GM23248 (cell line): ENCODE data around the gene PPOX. TPM values are rescaled to one million over a fixed set of nuclear protein-coding genes. Genes with fewer than 3 reads are reported as not detected.

Experiments
- DNase-seq: peaks from one replicate; pipeline ENCODE4 v3.0.0-alpha.2; 2015
- H2AFZ ChIP-seq: fragments of 200-600 bp; sonication (generic); 2 replicates; pipeline ENCODE4 v1.6.1; 2016; ENCODE audit warnings: antibody characterized with exemption
- H3F3A ChIP-seq: fragments of 200-600 bp; sonication (generic); 2 replicates; pipeline ENCODE4 v1.6.1; 2016; ENCODE audit warnings: mild to moderate bottlenecking, antibody characterized with exemption, mixed run types; ENCODE audit not compliant: insufficient read depth
- H3K27ac ChIP-seq: fragments of 200-600 bp; sonication (generic); 2 replicates; pipeline ENCODE4 v1.5.1; 2016; ENCODE audit warnings: mild to moderate bottlenecking
- H3K27me3 ChIP-seq: fragments of 200-600 bp; sonication (generic); replicated peaks from 2 replicates; pipeline ENCODE4 v1.6.1; 2016; ENCODE audit warnings: mild to moderate bottlenecking; ENCODE audit not compliant: insufficient read depth
- H3K36me3 ChIP-seq: fragments of 200-600 bp; sonication (generic); 2 replicates; pipeline ENCODE4 v1.6.1; 2016; ENCODE audit warnings: low read depth, mild to moderate bottlenecking
- H3K4me1 ChIP-seq: fragments of 200-600 bp; sonication (generic); 2 replicates; pipeline ENCODE4 v1.6.1; 2016; ENCODE audit warnings: mild to moderate bottlenecking; ENCODE audit not compliant: insufficient read depth
- H3K4me2 ChIP-seq: fragments of 200-600 bp; sonication (generic); one replicate; pipeline ENCODE4 v1.6.1; 2016; ENCODE audit warnings: mild to moderate bottlenecking; ENCODE audit not compliant: unreplicated experiment
- H3K4me3 ChIP-seq: fragments of 200-600 bp; sonication (generic); 2 replicates; pipeline ENCODE4 v1.5.1; 2016; ENCODE audit warnings: mild to moderate bottlenecking
- H3K79me2 ChIP-seq: fragments of 200-600 bp; sonication (generic); 2 replicates; pipeline ENCODE4 v1.6.1; 2016; ENCODE audit warnings: mild to moderate bottlenecking; ENCODE audit not compliant: insufficient read depth
- H3K9ac ChIP-seq: fragments of 200-600 bp; sonication (generic); 2 replicates; pipeline ENCODE4 v1.6.1; 2016; ENCODE audit warnings: mild to moderate bottlenecking
- H3K9me2 ChIP-seq: fragments of 200-600 bp; sonication (generic); 2 replicates; pipeline ENCODE4 v1.6.1; 2016; ENCODE audit warnings: mixed run types, mild to moderate bottlenecking, moderate library complexity; ENCODE audit not compliant: insufficient read depth
- H3K9me3 ChIP-seq: fragments of 200-600 bp; sonication (generic); one replicate; pipeline ENCODE4 v1.6.1; 2017; ENCODE audit warnings: low read depth
- H4K20me1 ChIP-seq: fragments of 200-600 bp; sonication (generic); 2 replicates; pipeline ENCODE4 v1.6.0; 2016; ENCODE audit not compliant: insufficient read depth
- EZH2 ChIP-seq: fragments of 200-600 bp; sonication (generic); IDR thresholded peaks from 2 replicates; pipeline ENCODE4 v1.6.1; 2018; ENCODE audit warnings: antibody characterized with exemption, mild to moderate bottlenecking; ENCODE audit not compliant: insufficient read depth, poor library complexity, severe bottlenecking
- EZH2phosphoT487 ChIP-seq: fragments of 200-600 bp; sonication (generic); IDR thresholded peaks from 2 replicates; pipeline ENCODE4 v1.6.1; 2018; ENCODE audit warnings: antibody characterized with exemption, moderate library complexity, mild to moderate bottlenecking, low read depth; ENCODE audit not compliant: insufficient read depth
- WGBS, 2 experiments: methylation state at CpG; one replicate each; pipeline ENCODE4 v1.1.6; 2015 to 2017; ENCODE audit warnings: low lambda C conversion rate in 2 of 2, low coverage in 1 of 2; ENCODE audit errors: missing lambda C conversion rate in 2 of 2; 5-methylcytosine and 5-hydroxymethylcytosine counted together
- in situ Hi-C: fragments of 300-500 bp; cut with MboI; formaldehyde crosslinking; loops from 2 replicates; pipeline ENCODE4 v1.15.0; 2020
- polyA plus RNA-seq: library from polyadenylated mRNA; unstranded; fragments of >200 nt; fragmentation: Nextera tagmentation; extraction: Ambion mirVana; gene quantifications from 2 replicates; pipeline ENCODE4 v1.2.1, GENCODE V29; 2016
- total RNA-seq: library from RNA; depleted of rRNA; stranded (reverse); fragments of >200 nt; shearing (Covaris generic); gene quantifications from 2 replicates; pipeline ENCODE4 v1.2.3, GENCODE V29; 2014

Gene PPOX
- total and polyA plus RNA-seq, 2 experiments from 2014 or later, result 18.8 to 21.5 TPM

- peak overlapping the region; percentile 96 for H3K4me2 ChIP-seq
- H2AFZ ChIP-seq, result peak overlapping the region; percentile 88
- DNase-seq, result no peak
- no peaks in the 10 kb centered on the region for H3K9me2 ChIP-seq
- in situ Hi-C loops, result no loop called here
- no peaks in the 10 kb centered on the region; the same call in 1 of the 2 replicates for H3K36me3 ChIP-seq
- peak overlapping the region; percentile 93 for H3K9ac ChIP-seq
- H3F3A ChIP-seq, result peaks cover 34% of the 10 kb centered on the region
- H3K27me3 ChIP-seq, result no peaks in the 10 kb centered on the region
- H3K27ac ChIP-seq, result peak overlapping the region; percentile 73; the same call in 1 of the 2 replicates
- peaks cover 3% of the 10 kb centered on the region; the same call in 1 of the 2 replicates for H3K4me1 ChIP-seq
- no peaks in the 10 kb centered on the region for H3K9me3 ChIP-seq
- H3K4me3 ChIP-seq, result peak overlapping the region; percentile 82
- no peaks in the 10 kb centered on the region for H4K20me1 ChIP-seq
- TF ChIP-seq EZH2phosphoT487, result no peak
- TF ChIP-seq EZH2, result no peak
- peaks cover 25% of the 10 kb centered on the region for H3K79me2 ChIP-seq
- 1 to 2% methylated on average over 11 of the region's 11 CpGs for WGBS, 2 experiments
Observed at GRCh38 chr1:161159913-161160243, 6.3 kb upstream of the PPOX start.

- H3K4me1 ChIP-seq, result peaks cover 9% of the 10 kb centered on the region
- H3F3A ChIP-seq, result peaks cover 42% of the 10 kb centered on the region
- WGBS, 2 experiments, result 81 to 88% methylated on average over 22 of the region's 22 CpGs
- no peak for TF ChIP-seq EZH2phosphoT487
- no peak for TF ChIP-seq EZH2
- H3K36me3 ChIP-seq, result no peaks in the 10 kb centered on the region; the same call in 1 of the 2 replicates
- H3K27ac ChIP-seq, result no peak overlapping the region
- DNase-seq, result no peak
- no peak overlapping the region for H3K4me2 ChIP-seq
- H4K20me1 ChIP-seq, result no peaks in the 10 kb centered on the region
- H2AFZ ChIP-seq, result no peak overlapping the region
- H3K9ac ChIP-seq, result 0 out of 2 replicates have a peak overlapping the region, but pooled peaks have one; percentile 10
- no peaks in the 10 kb centered on the region for H3K9me3 ChIP-seq
- no peaks in the 10 kb centered on the region for H3K27me3 ChIP-seq
- in situ Hi-C loops, result no loop called here
- H3K9me2 ChIP-seq, result no peaks in the 10 kb centered on the region
- H3K79me2 ChIP-seq, result peaks cover 17% of the 10 kb centered on the region
- H3K4me3 ChIP-seq, result no peak overlapping the region
Observed at GRCh38 chr1:161160671-161161145, 5.5 kb upstream of the PPOX start.

GRCh38 chr1:161161652-161162051 lies 4.6 kb upstream of the PPOX start:
- Histone ChIP-seq H3K9me2 (no peaks in the 10 kb centered on the region), H3K9ac (no peak overlapping the region), H3K9me3 (no peaks in the 10 kb centered on the region), H3K27me3 (no peaks in the 10 kb centered on the region), H3K4me3 (no peak overlapping the region), H3K4me1 (peaks cover 9% of the 10 kb centered on the region), H2AFZ (no peak overlapping the region), H3K4me2 (no peak overlapping the region), H3K27ac (no peak overlapping the region), H4K20me1 (no peaks in the 10 kb centered on the region), H3K79me2 (peaks cover 15% of the 10 kb centered on the region), H3F3A (peaks cover 42% of the 10 kb centered on the region), H3K36me3 (no peaks in the 10 kb centered on the region; the same call in 1 of the 2 replicates)
- in situ Hi-C loops, result no loop called here
- DNase-seq, result no peak
- 72 to 85% methylated on average over 2 to 5 of the region's 5 CpGs for WGBS, 2 experiments
- TF ChIP-seq EZH2phosphoT487, result no peak
- no peak for TF ChIP-seq EZH2

GRCh38 chr1:161162052-161162451 lies 4.2 kb upstream of the PPOX start:
- H3K9me2 ChIP-seq, result no peaks in the 10 kb centered on the region
- TF ChIP-seq EZH2 (no peak), EZH2phosphoT487 (no peak)
- H3K27ac ChIP-seq, result no peak overlapping the region
- no peaks in the 10 kb centered on the region; the same call in 1 of the 2 replicates for H3K36me3 ChIP-seq
- H3F3A ChIP-seq, result peaks cover 38% of the 10 kb centered on the region
- H3K27me3 ChIP-seq, result no peaks in the 10 kb centered on the region
- H3K9me3 ChIP-seq, result no peaks in the 10 kb centered on the region
- WGBS, 2 experiments, result 84 to 85% methylated on average over 7 of the region's 7 CpGs
- in situ Hi-C loops, result no loop called here
- H2AFZ ChIP-seq, result no peak overlapping the region
- peaks cover 9% of the 10 kb centered on the region for H3K4me1 ChIP-seq
- peaks cover 15% of the 10 kb centered on the region for H3K79me2 ChIP-seq
- H4K20me1 ChIP-seq, result no peaks in the 10 kb centered on the region
- H3K9ac ChIP-seq, result no peak overlapping the region
- DNase-seq, result no peak
- H3K4me3 ChIP-seq, result no peak overlapping the region
- no peak overlapping the region for H3K4me2 ChIP-seq
